C4-2B (cell line): Measurements from ENCODE around the gene TNS1.

Source experiments
- CTCF ChIP-seq: fragments of 450-650 bp; conservative IDR thresholded peaks from 2 replicates; pipeline ENCODE4 v1.5.1; 2017; ENCODE audit warnings: mild to moderate bottlenecking
- ZFX ChIP-seq: fragments of 450-650 bp; IDR thresholded peaks from 2 replicates; pipeline ENCODE4 v1.6.1; 2017

GRCh38 chr2:217868265-217868892 lies 134.4 kb downstream of the TNS1 start:
- TF ChIP-seq CTCF, result no peak
- no peak for TF ChIP-seq ZFX
